Measurements from ENCODE around the gene SEC14L5.

DNA sequence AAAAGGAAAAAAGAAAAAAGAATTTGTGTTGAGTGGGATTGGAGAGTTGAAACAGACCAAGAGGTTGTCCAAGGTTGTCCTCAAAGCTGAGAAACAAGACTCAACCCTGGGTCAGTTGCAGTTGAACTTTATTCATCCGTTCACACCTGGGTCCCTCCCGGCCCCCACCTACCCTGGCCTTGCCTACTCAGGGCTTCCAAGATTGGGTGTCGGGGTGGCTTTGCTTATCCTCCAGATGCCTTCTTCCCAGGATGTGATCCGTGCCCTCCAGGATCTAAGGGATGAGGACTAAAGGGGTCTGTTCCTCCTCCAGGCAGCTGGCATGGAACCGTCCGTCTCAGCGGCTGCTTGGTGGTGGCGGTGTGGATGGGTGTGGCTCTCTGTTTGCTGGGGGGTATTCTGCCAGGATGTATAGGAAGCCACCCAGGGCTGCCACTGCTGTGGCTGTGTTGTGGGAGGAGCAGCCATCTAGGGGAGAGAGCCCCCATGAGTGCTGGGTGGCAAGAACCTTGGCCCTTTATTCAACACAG lies 85.9 kb downstream of the SEC14L5 start:
- TF ChIP-seq EZH2 (IDR thresholded peaks at IDR 0.05) = no peak
- no peak for TF ChIP-seq CTCF (IDR thresholded peaks at IDR 0.05)

Data from neural progenitor cell (in vitro differentiated cells).